GM12891 (cell line): ENCODE measurements around the gene ZKSCAN5.

Experiments used
- POLR2A ChIP-seq: IDR thresholded peaks from 2 replicates; pipeline ENCODE4 v1.6.1; 2011; ENCODE audit warnings: low read depth, low read length, control low read depth
- POLR2AphosphoS5 ChIP-seq: IDR thresholded peaks from 2 replicates; pipeline ENCODE4 v1.6.1; 2011; ENCODE audit warnings: low read depth, low read length, control low read depth
- SPI1 ChIP-seq: IDR thresholded peaks from 2 replicates; pipeline ENCODE4 v1.6.1; 2011; ENCODE audit warnings: low read depth, low read length, control low read depth

- TF ChIP-seq POLR2A (no peak), POLR2AphosphoS5 (no peak), SPI1 (no peak)
These were observed 31.2 kb downstream of the ZKSCAN5 start for GRCh38 chr7:99535667-99536066.
